MM.1S (cell line): ENCODE data around the gene AKAP6.

Experiments
- DNase-seq: peaks from one replicate; pipeline ENCODE4 v3.0.0-alpha.2; 2015
- H2AFZ ChIP-seq: fragments of 300-600 bp; sonication (generic); 2 replicates; pipeline ENCODE4 v1.6.0; 2016; ENCODE audit warnings: antibody characterized with exemption, low read length
- H3F3A ChIP-seq: fragments of 300-600 bp; sonication (generic); 2 replicates; pipeline ENCODE4 v1.6.1; 2016; ENCODE audit warnings: mild to moderate bottlenecking, antibody characterized with exemption, low read length, moderate library complexity, mixed read lengths; ENCODE audit not compliant: insufficient read depth
- H3K27ac ChIP-seq: fragments of 300-600 bp; sonication (generic); 2 replicates; pipeline ENCODE4 v1.5.1; 2016; ENCODE audit warnings: mild to moderate bottlenecking, low read length
- H3K27me3 ChIP-seq: fragments of 300-600 bp; sonication (generic); replicated peaks from 2 replicates; pipeline ENCODE4 v1.6.0; 2016; ENCODE audit warnings: low read length; ENCODE audit not compliant: insufficient read depth
- H3K36me3 ChIP-seq: fragments of 300-600 bp; sonication (generic); replicated peaks from 2 replicates; pipeline ENCODE4 v1.6.1; 2016; ENCODE audit warnings: mild to moderate bottlenecking, low read length, mixed read lengths; ENCODE audit not compliant: insufficient read depth
- H3K4me1 ChIP-seq: fragments of 300-600 bp; sonication (generic); 2 replicates; pipeline ENCODE4 v1.6.1; 2016; ENCODE audit warnings: low read length, mixed read lengths
- H3K4me2 ChIP-seq: fragments of 300-600 bp; sonication (generic); 2 replicates; pipeline ENCODE4 v1.6.0; 2016; ENCODE audit warnings: low read depth, low read length
- H3K4me3 ChIP-seq: fragments of 300-600 bp; sonication (generic); 2 replicates; pipeline ENCODE4 v1.5.1; 2016; ENCODE audit warnings: low read length, mixed read lengths
- H3K79me2 ChIP-seq: fragments of 300-600 bp; sonication (generic); 2 replicates; pipeline ENCODE4 v1.6.1; 2016; ENCODE audit warnings: mixed run types, low read length, mixed read lengths
- H3K9ac ChIP-seq: fragments of 300-600 bp; sonication (generic); 2 replicates; pipeline ENCODE4 v1.6.1; 2016; ENCODE audit warnings: low read length, mixed read lengths
- H3K9me2 ChIP-seq: fragments of 300-600 bp; sonication (generic); replicated peaks from 2 replicates; pipeline ENCODE4 v1.6.1; 2016; ENCODE audit warnings: mild to moderate bottlenecking, low read length, mixed read lengths; ENCODE audit not compliant: insufficient read depth
- H3K9me3 ChIP-seq: fragments of 300-600 bp; sonication (generic); replicated peaks from 2 replicates; pipeline ENCODE4 v1.6.1; 2016; ENCODE audit warnings: mild to moderate bottlenecking, low read length, mixed read lengths; ENCODE audit not compliant: insufficient read depth
- H4K20me1 ChIP-seq: fragments of 300-600 bp; sonication (generic); 2 replicates; pipeline ENCODE4 v1.6.1; 2016; ENCODE audit warnings: mild to moderate bottlenecking, low read length, moderate library complexity, mixed read lengths; ENCODE audit not compliant: insufficient read depth
- CTCF ChIP-seq: fragments of 300-600 bp; sonication (generic); IDR thresholded peaks from 2 replicates; pipeline ENCODE4 v1.5.1; 2016; ENCODE audit warnings: antibody characterized with exemption, low read length, mixed read lengths
- EZH2 ChIP-seq: fragments of 300-600 bp; sonication (generic); optimal IDR thresholded peaks from 2 replicates; pipeline ENCODE3; 2017; ENCODE audit warnings: low read depth, mild to moderate bottlenecking, antibody characterized with exemption, low read length, mixed read lengths
- EZH2phosphoT487 ChIP-seq: fragments of 300-600 bp; sonication (generic); IDR thresholded peaks from 2 replicates; pipeline ENCODE4 v1.6.1; 2018; ENCODE audit warnings: antibody characterized with exemption, low read length

The AKAP6 gene

GRCh38 chr14:32698831-32699230, 369.7 kb downstream of the AKAP6 start:
- H3K27me3 ChIP-seq, result no peaks in the 10 kb centered on the region
- H3K9me2 ChIP-seq, result no peaks in the 10 kb centered on the region
- no peaks in the 10 kb centered on the region for H3K9me3 ChIP-seq
- TF ChIP-seq EZH2phosphoT487, result no peak
- TF ChIP-seq CTCF, result no peak
- no peak for TF ChIP-seq EZH2
- no peaks in the 10 kb centered on the region for H4K20me1 ChIP-seq
- no peak overlapping the region for H3K4me2 ChIP-seq
- DNase-seq, result no peak
- no peak overlapping the region for H3K27ac ChIP-seq
- H3K36me3 ChIP-seq, result no peaks in the 10 kb centered on the region
- no peak overlapping the region for H2AFZ ChIP-seq
- peaks cover 11% of the 10 kb centered on the region for H3F3A ChIP-seq
- H3K4me1 ChIP-seq, result peaks cover 18% of the 10 kb centered on the region
- H3K9ac ChIP-seq, result no peak overlapping the region
- no peak overlapping the region for H3K4me3 ChIP-seq
- H3K79me2 ChIP-seq, result no peaks in the 10 kb centered on the region

GRCh38 chr14:32701475-32701874, 372.4 kb downstream of the AKAP6 start:
- no peak for TF ChIP-seq CTCF
- TF ChIP-seq EZH2, result no peak
- TF ChIP-seq EZH2phosphoT487, result no peak
- H3K36me3 ChIP-seq, result no peaks in the 10 kb centered on the region
- no peaks in the 10 kb centered on the region for H3K79me2 ChIP-seq
- peaks cover 4% of the 10 kb centered on the region; the same call in 1 of the 2 replicates for H3F3A ChIP-seq
- H3K27ac ChIP-seq, result no peak overlapping the region
- no peak overlapping the region for H3K4me2 ChIP-seq
- H3K4me3 ChIP-seq, result no peak overlapping the region
- H2AFZ ChIP-seq, result no peak overlapping the region
- no peaks in the 10 kb centered on the region for H3K9me3 ChIP-seq
- H3K9me2 ChIP-seq, result no peaks in the 10 kb centered on the region
- DNase-seq, result no peak
- no peaks in the 10 kb centered on the region for H3K27me3 ChIP-seq
- peaks cover 11% of the 10 kb centered on the region for H3K4me1 ChIP-seq
- no peak overlapping the region for H3K9ac ChIP-seq
- H4K20me1 ChIP-seq, result no peaks in the 10 kb centered on the region

GRCh38 chr14:32702088-32702487, 373.0 kb downstream of the AKAP6 start:
- Histone ChIP-seq H3K4me3 (no peak overlapping the region), H3K4me1 (peaks cover 11% of the 10 kb centered on the region), H3F3A (peaks cover 5% of the 10 kb centered on the region; the same call in 1 of the 2 replicates), H2AFZ (no peak overlapping the region), H3K9me2 (no peaks in the 10 kb centered on the region), H3K27me3 (no peaks in the 10 kb centered on the region), H4K20me1 (no peaks in the 10 kb centered on the region), H3K9me3 (no peaks in the 10 kb centered on the region), H3K36me3 (no peaks in the 10 kb centered on the region), H3K27ac (peak overlapping the region; percentile 50; the same call in 1 of the 2 replicates), H3K79me2 (no peaks in the 10 kb centered on the region), H3K4me2 (no peak overlapping the region), H3K9ac (no peak overlapping the region; the same call in 1 of the 2 replicates)
- no peak for DNase-seq
- TF ChIP-seq EZH2phosphoT487 (no peak), CTCF (no peak), EZH2 (no peak)
